ENCODE results near the gene GOLGA6L10.

DNA sequence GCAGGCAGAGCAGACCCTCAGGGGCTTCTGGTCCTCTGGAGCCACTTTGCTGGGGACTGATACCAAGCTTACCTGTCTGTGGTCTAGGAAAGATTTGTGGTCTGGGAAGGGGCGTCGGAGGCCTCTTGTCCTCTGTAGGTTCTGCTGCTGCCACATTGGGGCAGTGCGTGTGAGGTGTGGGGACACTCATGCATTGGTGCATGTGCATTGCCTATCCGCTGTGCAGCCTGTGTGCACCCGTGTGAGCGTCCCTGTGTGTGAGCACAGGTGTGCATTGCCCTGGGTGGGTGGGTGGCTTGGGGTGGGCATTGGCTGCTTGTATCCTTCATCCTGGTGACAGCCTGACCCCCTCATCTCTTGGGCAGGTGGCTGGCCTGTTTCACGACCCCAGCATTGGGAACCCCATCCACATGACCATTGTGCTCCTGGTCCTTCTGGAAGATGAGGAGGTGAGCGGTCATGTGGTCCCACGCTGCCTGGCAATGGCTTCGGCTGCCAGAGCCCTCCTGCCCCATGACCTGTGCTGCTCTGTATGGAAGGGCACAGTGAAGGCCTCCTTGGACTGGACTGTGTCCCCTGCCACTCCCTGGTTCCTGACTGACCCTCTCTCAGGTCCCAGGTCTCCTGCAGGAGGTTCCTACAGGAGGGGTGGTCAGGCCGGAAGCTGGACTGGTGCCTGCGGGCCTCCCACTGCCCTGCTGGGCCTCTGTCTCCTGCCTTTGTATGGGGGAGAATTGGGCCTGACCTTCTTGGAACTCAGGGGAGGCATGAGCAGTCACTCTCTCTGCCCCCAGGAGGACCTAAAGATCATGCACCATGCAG, 45.1 kb downstream of the GOLGA6L10 start:
- TF ChIP-seq, protein P1, sequence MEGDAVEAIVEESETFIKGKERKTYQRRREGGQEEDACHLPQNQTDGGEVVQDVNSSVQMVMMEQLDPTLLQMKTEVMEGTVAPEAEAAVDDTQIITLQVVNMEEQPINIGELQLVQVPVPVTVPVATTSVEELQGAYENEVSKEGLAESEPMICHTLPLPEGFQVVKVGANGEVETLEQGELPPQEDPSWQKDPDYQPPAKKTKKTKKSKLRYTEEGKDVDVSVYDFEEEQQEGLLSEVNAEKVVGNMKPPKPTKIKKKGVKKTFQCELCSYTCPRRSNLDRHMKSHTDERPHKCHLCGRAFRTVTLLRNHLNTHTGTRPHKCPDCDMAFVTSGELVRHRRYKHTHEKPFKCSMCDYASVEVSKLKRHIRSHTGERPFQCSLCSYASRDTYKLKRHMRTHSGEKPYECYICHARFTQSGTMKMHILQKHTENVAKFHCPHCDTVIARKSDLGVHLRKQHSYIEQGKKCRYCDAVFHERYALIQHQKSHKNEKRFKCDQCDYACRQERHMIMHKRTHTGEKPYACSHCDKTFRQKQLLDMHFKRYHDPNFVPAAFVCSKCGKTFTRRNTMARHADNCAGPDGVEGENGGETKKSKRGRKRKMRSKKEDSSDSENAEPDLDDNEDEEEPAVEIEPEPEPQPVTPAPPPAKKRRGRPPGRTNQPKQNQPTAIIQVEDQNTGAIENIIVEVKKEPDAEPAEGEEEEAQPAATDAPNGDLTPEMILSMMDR (IDR thresholded peaks at IDR 0.05; ENCODE audit: low read length): no peak
- no peak for TF ChIP-seq EZH2 (optimal IDR thresholded peaks at IDR 0.05; ENCODE audit: low read depth, low read length)

Data from MM.1S (cell line).